CD14-positive monocyte (primary cell): ENCODE data around the gene DOK6. TPM values are rescaled to one million over a fixed set of nuclear protein-coding genes. Genes with fewer than 3 reads are reported as not detected.

Experiments
- DNase-seq, 3 donors: peaks; one replicate each; pipeline ENCODE4 v3.0.0-alpha.2; 2011 to 2022
- H2AFZ ChIP-seq: 2 replicates; pipeline ENCODE4 v1.6.0; 2012; ENCODE audit warnings: mild to moderate bottlenecking, low read depth, low read length, inconsistent platforms; ENCODE audit not compliant: insufficient read depth, poor library complexity, severe bottlenecking
- H3K27ac ChIP-seq, 2 donors: 1 replicate in 1 of 2; 2 replicates in 1 of 2; pipeline ENCODE4 v1.5.1; 2012 to 2013; ENCODE audit warnings: low read length in 2 of 2, control low read depth in 1 of 2, inconsistent platforms in 1 of 2, low read depth in 1 of 2, mild to moderate bottlenecking in 1 of 2
- H3K27me3 ChIP-seq, 2 donors: one replicate each; pipeline versions ENCODE4 v1.6.0 to v1.6.1; 2011 to 2013; ENCODE audit warnings: low read length in 2 of 2; ENCODE audit not compliant: control insufficient read depth in 2 of 2, insufficient read depth in 2 of 2
- H3K36me3 ChIP-seq, 2 donors: replicated peaks in 1 of 2; 1 replicate in 1 of 2; 2 replicates in 1 of 2; pipeline versions ENCODE4 v1.5.1 to v1.6.1; 2012 to 2013; ENCODE audit warnings: low read length in 2 of 2, control low read depth in 1 of 2, inconsistent platforms in 1 of 2, mild to moderate bottlenecking in 1 of 2; ENCODE audit not compliant: insufficient read depth in 2 of 2, control insufficient read depth in 1 of 2
- H3K4me1 ChIP-seq, 2 donors: 1 replicate in 1 of 2; 2 replicates in 1 of 2; pipeline versions ENCODE4 v1.5.1 to v1.6.1; 2012 to 2013; ENCODE audit warnings: low read length in 2 of 2, control low read depth in 1 of 2, inconsistent platforms in 1 of 2, mild to moderate bottlenecking in 1 of 2, moderate library complexity in 1 of 2; ENCODE audit not compliant: insufficient read depth in 2 of 2, control insufficient read depth in 1 of 2
- H3K4me2 ChIP-seq: replicated peaks from 2 replicates; pipeline ENCODE3; 2012; ENCODE audit warnings: low read length, moderate library complexity, mild to moderate bottlenecking; ENCODE audit not compliant: poor library complexity, severe bottlenecking; ENCODE audit errors: extremely low read depth
- H3K4me3 ChIP-seq, 3 experiments: fragments of 200-600 bp in 1 of 3; sonication (generic) in 1 of 3; replicated peaks in 1 of 3; 1 replicate in 2 of 3; 2 replicates in 1 of 3; pipeline ENCODE4 v1.5.1; 2011 to 2013; ENCODE audit warnings: low read length in 3 of 3, mild to moderate bottlenecking in 3 of 3, control low read depth in 2 of 3, low read depth in 2 of 3, inconsistent platforms in 1 of 3, moderate library complexity in 1 of 3
- H3K79me2 ChIP-seq: 2 replicates; pipeline ENCODE4 v1.6.0; 2012; ENCODE audit warnings: mild to moderate bottlenecking, control low read depth, inconsistent platforms, low read length, moderate library complexity; ENCODE audit not compliant: insufficient read depth
- H3K9ac ChIP-seq: 2 replicates; pipeline ENCODE4 v1.6.0; 2017; ENCODE audit warnings: low read length, mild to moderate bottlenecking; ENCODE audit not compliant: insufficient read depth, poor library complexity, severe bottlenecking
- H3K9me3 ChIP-seq, 2 donors: replicated peaks in 1 of 2; 1 replicate in 1 of 2; 2 replicates in 1 of 2; pipeline versions ENCODE4 v1.5.1 to v1.6.1; 2012 to 2013; ENCODE audit warnings: low read length in 2 of 2, control low read depth in 1 of 2; ENCODE audit not compliant: control insufficient read depth in 1 of 2, insufficient read depth in 1 of 2
- H4K20me1 ChIP-seq: 2 replicates; pipeline ENCODE4 v1.6.0; 2012; ENCODE audit warnings: mild to moderate bottlenecking, low read length, control low read depth, moderate library complexity; ENCODE audit not compliant: insufficient read depth
- H3K27ac Mint-ChIP-seq, 7 donors: one replicate each; pipeline ENCODE4 v1.8.0; 2020; ENCODE audit warnings: mild to moderate bottlenecking in 7 of 7, mixed read lengths in 7 of 7, moderate library complexity in 6 of 7, inconsistent platforms in 2 of 7
- H3K27me3 Mint-ChIP-seq, 3 donors: one replicate each; pipeline ENCODE4 v1.8.0; 2021 to 2022; ENCODE audit warnings: low read depth in 3 of 3, mild to moderate bottlenecking in 3 of 3, mixed read lengths in 3 of 3, moderate library complexity in 3 of 3, inconsistent platforms in 1 of 3
- H3K36me3 Mint-ChIP-seq, 2 donors: one replicate each; pipeline ENCODE4 v1.8.0; 2020; ENCODE audit warnings: mixed read lengths in 2 of 2, inconsistent platforms in 1 of 2, mild to moderate bottlenecking in 1 of 2
- H3K4me1 Mint-ChIP-seq: one replicate; pipeline ENCODE4 v1.8.0; 2020; ENCODE audit warnings: mild to moderate bottlenecking, mixed read lengths
- H3K4me3 Mint-ChIP-seq, 2 donors: one replicate each; pipeline ENCODE4 v1.8.0; 2020; ENCODE audit warnings: mild to moderate bottlenecking in 2 of 2, mixed read lengths in 2 of 2, moderate library complexity in 1 of 2
- H3K9me3 Mint-ChIP-seq, 7 donors: one replicate each; pipeline ENCODE4 v1.8.0; 2020 to 2022; ENCODE audit warnings: mixed read lengths in 7 of 7, mild to moderate bottlenecking in 6 of 7, moderate library complexity in 6 of 7, inconsistent platforms in 2 of 7
- WGBS: methylation state at CpG from one replicate; pipeline ENCODE4 v1.1.5; 2013; ENCODE audit warnings: missing lambda C conversion rate; ENCODE audit not compliant: insufficient coverage; 5-methylcytosine and 5-hydroxymethylcytosine counted together
- intact Hi-C, 2 donors: fragments of 100-400 bp; cut with micrococcal nuclease; formaldehyde crosslinking; loops; one replicate each; pipeline versions ENCODE4 v1.15.0 to v1.15.1; 2023
- polyA plus RNA-seq, 3 donors: library from polyadenylated mRNA; depleted of rRNA in 1 of 3; unstranded in 2 of 3; stranded (reverse) in 1 of 3; fragments of 300-500 nt in 2 of 3; fragments of >200 nt in 1 of 3; fragmentation: Illumina TruSeq in 2 of 3; gene quantifications; 1 replicate in 2 of 3; 2 replicates in 1 of 3; pipeline ENCODE4 v1.2.3, GENCODE V29; 2012 to 2021
- TF ChIP-seq, protein P1 (sequence below): fragments of 200-600 bp; IDR thresholded peaks from one replicate; pipeline ENCODE4 v1.8.0; 2022; ENCODE audit warnings: antibody characterized with exemption, mild to moderate bottlenecking

Gene DOK6
- polyA plus RNA-seq, 3 donors, result not detected

DNA sequence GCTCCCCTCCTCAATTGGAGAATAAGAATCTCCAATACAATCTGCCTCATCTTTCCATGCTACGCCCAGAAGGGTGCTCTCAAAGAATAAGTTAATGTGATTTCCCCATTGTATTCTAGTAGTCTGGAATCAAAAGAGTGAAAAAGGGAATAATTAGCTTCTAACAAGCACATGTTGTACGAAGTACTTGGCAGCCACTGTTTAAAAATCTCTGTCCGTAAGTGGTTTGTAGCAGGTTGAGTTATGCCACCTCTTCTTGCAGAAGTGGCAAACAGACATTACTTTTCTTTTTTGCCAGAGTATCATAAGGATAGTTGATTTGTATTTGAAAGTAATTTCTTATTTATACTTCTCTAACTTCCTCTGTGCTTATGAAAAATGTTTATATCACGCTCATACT is 362.3 kb downstream of the DOK6 start:
- Histone ChIP-seq H3K27ac (no peak overlapping the region), H3K4me1 (no peaks in the 10 kb centered on the region), H3K9ac (no peak overlapping the region), H3K36me3 (no peaks in the 10 kb centered on the region), H3K27me3 (no peaks in the 10 kb centered on the region), H3K4me2 (no peak overlapping the region), H2AFZ (no peak overlapping the region), H3K4me3 (no peak overlapping the region), H3K9me3 (no peaks in the 10 kb centered on the region), H3K79me2 (no peaks in the 10 kb centered on the region), H4K20me1 (no peaks in the 10 kb centered on the region)
- no peaks in the 10 kb centered on the region for H3K27me3 Mint-ChIP-seq
- no peaks in the 10 kb centered on the region for H3K36me3 Mint-ChIP-seq
- H3K9me3 Mint-ChIP-seq, result peaks cover 0 to 5% (median 0%) of the 10 kb centered on the region in 7 donors
- TF ChIP-seq, protein P1, sequence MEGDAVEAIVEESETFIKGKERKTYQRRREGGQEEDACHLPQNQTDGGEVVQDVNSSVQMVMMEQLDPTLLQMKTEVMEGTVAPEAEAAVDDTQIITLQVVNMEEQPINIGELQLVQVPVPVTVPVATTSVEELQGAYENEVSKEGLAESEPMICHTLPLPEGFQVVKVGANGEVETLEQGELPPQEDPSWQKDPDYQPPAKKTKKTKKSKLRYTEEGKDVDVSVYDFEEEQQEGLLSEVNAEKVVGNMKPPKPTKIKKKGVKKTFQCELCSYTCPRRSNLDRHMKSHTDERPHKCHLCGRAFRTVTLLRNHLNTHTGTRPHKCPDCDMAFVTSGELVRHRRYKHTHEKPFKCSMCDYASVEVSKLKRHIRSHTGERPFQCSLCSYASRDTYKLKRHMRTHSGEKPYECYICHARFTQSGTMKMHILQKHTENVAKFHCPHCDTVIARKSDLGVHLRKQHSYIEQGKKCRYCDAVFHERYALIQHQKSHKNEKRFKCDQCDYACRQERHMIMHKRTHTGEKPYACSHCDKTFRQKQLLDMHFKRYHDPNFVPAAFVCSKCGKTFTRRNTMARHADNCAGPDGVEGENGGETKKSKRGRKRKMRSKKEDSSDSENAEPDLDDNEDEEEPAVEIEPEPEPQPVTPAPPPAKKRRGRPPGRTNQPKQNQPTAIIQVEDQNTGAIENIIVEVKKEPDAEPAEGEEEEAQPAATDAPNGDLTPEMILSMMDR, result no peak
- H3K27ac Mint-ChIP-seq, result no peak overlapping the region
- no peak for DNase-seq
- no CpG with 5 or more reads among the region's 4 CpGs for WGBS
- H3K4me1 Mint-ChIP-seq, result no peaks in the 10 kb centered on the region
- intact Hi-C loops, result no loop called here
- no peak overlapping the region for H3K4me3 Mint-ChIP-seq

GRCh38 chr18:69763821-69764220 is 363.1 kb downstream of the DOK6 start:
- Mint-ChIP-seq H3K36me3 (no peaks in the 10 kb centered on the region), H3K9me3 (peaks cover 0 to 5% (median 0%) of the 10 kb centered on the region in 7 donors), H3K4me1 (no peaks in the 10 kb centered on the region), H3K27me3 (no peaks in the 10 kb centered on the region), H3K4me3 (no peak overlapping the region), H3K27ac (no peak overlapping the region)
- H3K4me1 ChIP-seq, result no peaks in the 10 kb centered on the region
- H3K27ac ChIP-seq, result no peak overlapping the region
- H4K20me1 ChIP-seq, result no peaks in the 10 kb centered on the region
- no peaks in the 10 kb centered on the region for H3K9me3 ChIP-seq
- no CpG with 5 or more reads among the region's 5 CpGs for WGBS
- H3K27me3 ChIP-seq, result no peaks in the 10 kb centered on the region
- H3K4me3 ChIP-seq, result no peak overlapping the region
- no peak overlapping the region for H3K4me2 ChIP-seq
- TF ChIP-seq, protein P1, result no peak
- H3K79me2 ChIP-seq, result no peaks in the 10 kb centered on the region
- H2AFZ ChIP-seq, result no peak overlapping the region
- no peaks in the 10 kb centered on the region for H3K36me3 ChIP-seq
- no peak overlapping the region for H3K9ac ChIP-seq
- DNase-seq, result no peak
- intact Hi-C loops, result no loop called here
